ENCODE measurements around the gene RBP2.
"Not testable (repeated sequence)": the region's sequence is repeated elsewhere in the genome, so short reads cannot be mapped to it uniquely, and the experiment has no call there.

The RBP2 gene

DNA sequence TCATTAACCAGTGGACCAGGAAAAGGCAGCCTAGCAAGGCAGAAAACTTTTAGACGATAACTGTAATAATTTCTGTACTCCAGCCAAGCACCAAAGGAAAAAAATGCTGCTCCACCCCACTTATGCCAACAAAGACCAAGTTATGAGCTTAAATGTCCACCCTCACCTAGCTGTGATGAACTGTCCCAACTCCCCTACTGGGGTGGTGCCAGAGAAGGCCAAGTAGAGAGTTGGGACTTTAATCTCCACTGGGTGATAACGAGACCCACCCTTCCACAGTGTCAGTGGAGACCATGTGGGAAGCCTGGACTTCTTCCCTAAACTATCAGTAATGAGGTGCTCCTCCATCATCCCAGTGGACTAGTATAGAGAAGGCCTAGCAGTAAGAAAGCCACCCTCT, 53.1 kb downstream of the RBP2 start:
- TF ChIP-seq, protein P1, sequence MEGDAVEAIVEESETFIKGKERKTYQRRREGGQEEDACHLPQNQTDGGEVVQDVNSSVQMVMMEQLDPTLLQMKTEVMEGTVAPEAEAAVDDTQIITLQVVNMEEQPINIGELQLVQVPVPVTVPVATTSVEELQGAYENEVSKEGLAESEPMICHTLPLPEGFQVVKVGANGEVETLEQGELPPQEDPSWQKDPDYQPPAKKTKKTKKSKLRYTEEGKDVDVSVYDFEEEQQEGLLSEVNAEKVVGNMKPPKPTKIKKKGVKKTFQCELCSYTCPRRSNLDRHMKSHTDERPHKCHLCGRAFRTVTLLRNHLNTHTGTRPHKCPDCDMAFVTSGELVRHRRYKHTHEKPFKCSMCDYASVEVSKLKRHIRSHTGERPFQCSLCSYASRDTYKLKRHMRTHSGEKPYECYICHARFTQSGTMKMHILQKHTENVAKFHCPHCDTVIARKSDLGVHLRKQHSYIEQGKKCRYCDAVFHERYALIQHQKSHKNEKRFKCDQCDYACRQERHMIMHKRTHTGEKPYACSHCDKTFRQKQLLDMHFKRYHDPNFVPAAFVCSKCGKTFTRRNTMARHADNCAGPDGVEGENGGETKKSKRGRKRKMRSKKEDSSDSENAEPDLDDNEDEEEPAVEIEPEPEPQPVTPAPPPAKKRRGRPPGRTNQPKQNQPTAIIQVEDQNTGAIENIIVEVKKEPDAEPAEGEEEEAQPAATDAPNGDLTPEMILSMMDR (conservative IDR thresholded peaks at IDR 0.05; ENCODE audit: low read depth, low read length), result no peak
- H3K4me3 ChIP-seq (ENCODE audit: low read depth, low read length), result no peak overlapping the region
- DNase-seq (ENCODE audit: low read depth), result no peak

DNA sequence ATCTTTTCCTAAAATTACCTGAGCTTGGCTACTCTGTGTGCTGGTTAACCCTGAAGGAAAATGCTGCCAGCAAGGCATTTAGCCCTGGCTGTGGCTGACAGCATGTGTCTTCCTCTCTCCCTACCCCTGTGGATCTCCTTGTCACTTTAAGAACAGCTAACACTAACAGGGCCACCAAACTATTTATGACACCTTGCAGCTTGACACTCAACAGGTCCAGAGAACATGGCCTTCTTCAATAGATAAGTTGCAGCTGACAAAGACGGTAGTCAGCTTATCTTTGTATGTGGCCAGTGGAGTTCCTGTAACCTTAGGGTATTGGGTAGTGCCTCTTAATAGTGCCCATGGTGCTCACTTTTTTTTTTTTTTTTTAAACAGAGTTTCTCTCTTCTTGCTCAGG, 54.9 kb downstream of the RBP2 start:
- TF ChIP-seq, protein P1 (conservative IDR thresholded peaks at IDR 0.05; ENCODE audit: low read depth, low read length), result no peak
- no peak overlapping the region for H3K4me3 ChIP-seq (ENCODE audit: low read depth, low read length)
- DNase-seq (ENCODE audit: low read depth), result no peak

DNA sequence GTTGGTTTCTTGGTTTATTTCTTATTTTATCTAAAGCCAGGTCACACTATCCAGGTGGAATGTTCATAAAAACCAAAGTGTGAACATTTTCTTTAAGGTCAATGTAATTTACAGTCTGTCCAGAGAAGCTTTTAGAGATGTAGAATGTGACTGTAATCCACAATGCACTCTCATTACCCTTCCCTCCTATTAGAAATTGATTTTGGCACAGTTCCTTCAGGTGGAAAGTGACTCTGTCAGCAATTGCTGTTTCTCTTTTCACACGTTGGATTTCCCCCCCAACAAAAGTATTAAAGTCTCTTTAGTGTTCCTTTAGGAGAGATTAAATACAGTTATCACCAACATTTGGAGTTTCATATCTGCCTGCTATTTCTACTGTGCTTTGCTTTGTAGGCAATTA, 55.3 kb downstream of the RBP2 start:
- TF ChIP-seq, protein P1 (conservative IDR thresholded peaks at IDR 0.05; ENCODE audit: low read depth, low read length), result no peak

DNA sequence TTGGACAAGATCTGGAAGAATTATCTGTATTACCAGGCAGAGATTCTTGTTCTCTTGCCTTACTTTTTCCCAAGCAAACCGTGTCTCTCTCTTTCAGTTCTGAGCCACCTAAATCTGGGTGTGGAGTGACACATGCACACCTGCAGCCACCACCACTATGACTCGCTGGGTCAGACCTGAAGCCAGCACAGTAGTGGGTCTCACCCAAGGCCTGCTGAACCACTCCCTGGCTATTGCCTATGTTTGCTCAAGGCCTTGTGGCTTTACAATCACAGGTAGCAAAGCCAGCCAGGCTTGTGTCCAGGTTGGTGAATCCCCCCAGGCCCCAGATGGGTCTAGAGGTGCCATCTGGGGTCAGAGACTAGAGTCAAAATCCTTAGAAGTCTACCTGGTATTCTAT, 58.2 kb downstream of the RBP2 start:
- DNase-seq (ENCODE audit: low read depth), result no peak
- H3K4me3 ChIP-seq (ENCODE audit: low read depth, low read length), result no peak overlapping the region
- TF ChIP-seq, protein P1 (conservative IDR thresholded peaks at IDR 0.05; ENCODE audit: low read depth, low read length), result no peak

More for the DNA sequence above, 55.3 kb downstream of the RBP2 start:
- no peak for DNase-seq (ENCODE audit: low read depth)
- no peak overlapping the region for H3K4me3 ChIP-seq (ENCODE audit: low read depth, low read length)

DNA sequence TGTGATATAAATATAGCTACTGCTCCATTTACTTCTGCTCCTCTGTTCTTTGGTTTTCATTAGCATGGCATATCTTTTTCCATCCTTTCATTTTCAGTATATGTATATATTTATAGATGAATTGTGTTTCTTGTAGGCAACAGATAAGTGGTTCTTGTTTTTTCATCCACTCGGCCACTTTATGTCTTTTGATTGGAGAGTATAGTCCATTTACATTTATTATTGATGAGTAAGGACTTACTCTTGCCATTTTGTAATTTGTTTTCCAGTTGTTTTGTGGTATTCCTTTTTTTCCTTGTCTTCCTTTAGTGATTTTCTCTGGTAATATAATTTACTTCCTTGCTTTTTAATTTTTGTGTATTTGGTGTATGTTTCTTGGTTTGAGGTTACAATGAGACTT, 60.0 kb downstream of the RBP2 start:
- no peak overlapping the region for H3K4me3 ChIP-seq (ENCODE audit: low read depth, low read length)
- no peak for DNase-seq (ENCODE audit: low read depth)
- TF ChIP-seq, protein P1 (conservative IDR thresholded peaks at IDR 0.05; ENCODE audit: low read depth, low read length), result no peak

DNA sequence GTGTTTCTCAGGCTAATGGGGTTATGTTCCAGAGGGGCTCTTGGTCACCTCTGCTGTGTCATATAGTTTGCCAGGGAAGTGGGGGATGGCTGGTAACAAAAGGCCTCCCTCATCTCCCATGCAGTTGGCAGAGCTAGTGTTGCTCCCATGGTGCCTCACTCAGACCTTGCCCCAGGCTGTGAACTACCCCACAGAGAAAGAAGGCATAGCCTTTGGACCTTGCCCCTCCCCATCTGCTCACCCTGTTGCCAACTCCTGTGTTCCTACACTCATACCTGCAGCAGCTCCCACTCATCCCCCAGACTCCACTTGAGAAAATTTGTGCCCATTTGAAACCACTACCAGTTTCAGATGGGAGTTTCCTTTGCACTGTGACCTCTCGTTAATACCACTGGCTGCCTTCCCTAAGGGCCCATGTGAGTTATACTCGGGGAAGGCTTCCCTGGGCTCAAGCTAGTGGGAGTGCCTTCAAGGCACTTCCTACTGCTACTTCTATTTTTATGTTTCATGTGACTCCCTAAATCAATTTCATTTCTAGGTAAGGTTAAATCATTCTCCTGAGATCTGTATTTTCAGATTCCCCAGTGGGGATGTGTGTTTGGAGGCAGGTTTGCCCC, 61.6 kb downstream of the RBP2 start:
- DNase-seq (ENCODE audit: low read depth), result no peak
- no peak overlapping the region for H3K4me3 ChIP-seq (ENCODE audit: low read depth, low read length)
- TF ChIP-seq, protein P1 (conservative IDR thresholded peaks at IDR 0.05; ENCODE audit: low read depth, low read length), result no peak

DNA sequence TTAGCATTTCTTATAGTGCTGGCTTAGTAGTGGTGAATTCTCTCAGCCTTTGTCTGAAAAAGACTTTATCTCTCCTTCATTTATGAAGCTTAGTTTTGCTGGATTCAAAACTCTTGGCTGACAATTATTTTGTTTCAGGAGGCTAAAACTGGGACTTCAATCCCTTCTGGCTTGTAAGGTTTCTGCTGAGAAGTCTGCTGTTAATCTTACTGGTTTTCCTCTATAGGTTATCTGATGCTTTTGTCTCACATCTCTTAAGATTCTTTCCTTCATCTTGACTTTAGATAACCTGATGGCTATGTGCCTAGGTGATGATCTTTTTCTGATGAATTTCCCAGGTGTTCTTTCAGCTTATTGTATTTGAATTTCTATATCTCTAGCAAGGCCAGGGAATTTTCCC, 63.4 kb downstream of the RBP2 start:
- H3K4me3 ChIP-seq (ENCODE audit: low read depth, low read length); DNase-seq (ENCODE audit: low read depth): not testable (repeated sequence)

Measured in choroid plexus epithelial cell (primary cell).